ENCODE measurements around the gene SLC11A2.

SLC11A2 gene

DNA sequence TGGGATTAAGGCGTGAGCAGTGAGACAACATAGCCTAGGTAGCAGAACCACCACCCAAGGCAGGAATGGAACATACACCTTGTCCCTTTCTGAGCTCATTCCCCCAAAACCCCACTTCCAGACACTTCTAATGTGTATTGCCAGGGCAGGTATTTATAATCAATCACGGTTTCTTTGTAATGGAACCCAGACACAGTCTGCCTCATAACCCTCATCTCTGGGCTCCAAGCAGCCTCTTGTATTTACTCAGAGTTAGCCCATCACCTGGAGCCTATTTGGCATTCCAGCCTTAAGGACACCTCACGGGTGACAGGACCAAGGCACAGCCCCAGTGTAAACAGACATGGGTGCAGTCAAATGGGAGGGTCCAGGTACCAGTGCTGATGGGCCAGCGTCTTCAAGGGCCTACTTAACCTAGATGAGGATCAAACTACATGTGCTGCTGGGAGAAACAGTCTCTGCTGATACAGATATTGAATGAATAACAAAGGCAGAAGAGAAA lies 76.3 kb downstream of the SLC11A2 start:
- TF ChIP-seq CTCF (IDR thresholded peaks at IDR 0.05; ENCODE audit: low read depth, low read length), result no peak
- no peak overlapping the region for H3K4me3 ChIP-seq (ENCODE audit: low read depth, low read length)
- no peak for DNase-seq (ENCODE audit: low read depth, low spot score)

DNA sequence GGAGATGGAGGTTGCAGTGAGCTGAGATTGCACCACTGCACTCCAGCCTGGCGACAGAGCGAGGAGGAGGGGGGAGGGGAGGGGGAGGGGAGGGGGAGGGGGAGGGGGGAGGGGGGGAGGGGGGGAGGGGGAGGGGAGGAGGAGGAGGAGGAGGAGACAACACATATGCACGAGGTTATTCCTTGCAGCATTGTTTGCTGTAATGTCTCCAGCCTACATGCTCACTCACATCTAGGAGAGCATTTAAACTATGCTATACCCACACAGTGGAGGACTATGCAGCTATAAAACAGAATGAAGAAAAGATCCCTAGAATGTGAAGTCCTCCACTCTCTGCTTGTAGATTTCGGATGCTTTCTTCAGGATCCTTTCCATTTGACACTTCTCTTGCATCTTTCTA lies 77.4 kb downstream of the SLC11A2 start:
- no peak overlapping the region for H3K4me3 ChIP-seq (ENCODE audit: low read depth, low read length)
- no peak for TF ChIP-seq CTCF (IDR thresholded peaks at IDR 0.05; ENCODE audit: low read depth, low read length)
- in situ Hi-C loops (cut with HindIII; ENCODE audit: low sequenced_read_pairs), result no loop called here
- DNase-seq (ENCODE audit: low read depth, low spot score), result no peak

More for the DNA sequence above, 76.3 kb downstream of the SLC11A2 start:
- in situ Hi-C loops (cut with HindIII; ENCODE audit: low sequenced_read_pairs), result no loop called here

- TF ChIP-seq CTCF (IDR thresholded peaks at IDR 0.05; ENCODE audit: low read depth, low read length), result no peak
- in situ Hi-C loops (cut with HindIII; ENCODE audit: low sequenced_read_pairs), result no loop called here
- no peak overlapping the region for H3K4me3 ChIP-seq (ENCODE audit: low read depth, low read length)
- DNase-seq (ENCODE audit: low read depth, low spot score), result no peak
These were observed 78.1 kb downstream of the SLC11A2 start for GRCh38 chr12:50947933-50948626.

DNA sequence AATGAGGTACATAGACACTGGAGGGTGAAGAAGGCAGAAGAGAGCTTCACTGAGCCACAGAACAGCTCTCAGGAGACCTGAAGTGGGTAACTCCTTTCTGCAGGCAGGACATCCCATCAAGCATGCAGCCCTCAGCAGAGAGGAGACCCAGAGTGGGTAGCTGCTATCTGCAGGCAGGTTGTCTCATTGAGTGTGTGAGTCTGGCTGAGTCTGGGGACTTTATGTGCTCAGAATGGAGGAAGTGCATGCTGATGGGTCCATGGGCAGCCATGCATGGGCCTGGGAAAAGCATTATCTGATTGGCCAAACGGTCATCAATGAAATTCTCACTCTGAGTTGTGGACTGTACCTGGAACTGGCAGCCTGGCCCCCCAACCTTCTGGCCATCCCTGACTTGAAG lies 88.5 kb downstream of the SLC11A2 start:
- H3K4me3 ChIP-seq (ENCODE audit: low read depth, low read length), result no peak overlapping the region
- no peak for TF ChIP-seq CTCF (IDR thresholded peaks at IDR 0.05; ENCODE audit: low read depth, low read length)
- no peak for DNase-seq (ENCODE audit: low read depth, low spot score)
- in situ Hi-C loops (cut with HindIII; ENCODE audit: low sequenced_read_pairs), result no loop called here

- in situ Hi-C loops (cut with HindIII; ENCODE audit: low sequenced_read_pairs), result no loop called here
These were observed 89.2 kb downstream of the SLC11A2 start for GRCh38 chr12:50936821-50937530.

More at GRCh38 chr12:50936821-50937530, 89.2 kb downstream of the SLC11A2 start:
- DNase-seq (ENCODE audit: low read depth, low spot score), result no peak
- H3K4me3 ChIP-seq (ENCODE audit: low read depth, low read length), result no peak overlapping the region
- TF ChIP-seq CTCF (IDR thresholded peaks at IDR 0.05; ENCODE audit: low read depth, low read length), result no peak
